ENCODE measurements around the gene IRF2BP2.

- TF ChIP-seq EZH2 (IDR thresholded peaks at IDR 0.05; ENCODE audit: insufficient read depth, low read length), result no peak
- peak; percentile 33 for TF ChIP-seq CTCF (IDR thresholded peaks at IDR 0.05; ENCODE audit: insufficient read depth, low read depth, low read length)
These were observed 30.0 kb downstream of the IRF2BP2 start for GRCh38 chr1:234579967-234580366.
